HepG2 (cell line): ENCODE data around the gene ART1. TPM values are rescaled to one million over a fixed set of nuclear protein-coding genes. Genes with fewer than 3 reads are reported as not detected.

Source experiments
- ATAC-seq: fragments of 200-7000 bp; cut with Tn5 transposase; 3 replicates; pipeline ENCODE4 v1.9.1; 2020; ENCODE audit warnings: mild to moderate bottlenecking, moderate library complexity
- BruUV-seq: library from RNA; stranded (reverse); fragments of 400-500 nt; replicated peaks from 2 replicates; lab custom pipeline; 2021; lab: Mats Ljungman, UMichigan
- CTCF ChIA-PET: fragments of 300-600 bp; formaldehyde crosslinking; extraction: SDS; loops from one replicate; lab custom pipeline; 2021; ENCODE audit warnings: low total read pairs, inconsistent platforms, low intra/inter-chr PET ratio; lab: Yijun Ruan, JAX
- POLR2A ChIA-PET: fragments of 350-600 bp; sonication (Branson Sonifier 250); formaldehyde crosslinking; loops from one replicate; lab custom pipeline; 2020; ENCODE audit warnings: antibody characterized with exemption, inconsistent platforms; lab: Yijun Ruan, JAX
- DNase-seq: peaks from one replicate; pipeline ENCODE4 v3.0.0-alpha.2; 2015; ENCODE audit warnings: low spot score
- FAIRE-seq: peaks from 3 replicates; lab custom pipeline; 2011; peaks lifted over from hg19 to GRCh38; lab: Jason Lieb, UNC
- H2AFZ ChIP-seq: one replicate; pipeline ENCODE4 v1.6.1; 2011; ENCODE audit warnings: low read length, inconsistent platforms
- H3K27ac ChIP-seq: fragments of 300-600 bp; 3 replicates; pipeline ENCODE4 v1.8.0; 2011; ENCODE audit warnings: mixed run types, mild to moderate bottlenecking, mixed read lengths, low read length, inconsistent platforms; ENCODE audit not compliant: insufficient read depth; ENCODE audit errors: extremely low read length
- H3K27me3 ChIP-seq, 2 experiments: fragments of 200-600 bp in 1 of 2; 2 replicates in 1 of 2; 3 replicates in 1 of 2; pipeline versions ENCODE4 v1.6.0 to v1.8.0; 2011; ENCODE audit warnings: low read length in 2 of 2, mild to moderate bottlenecking in 2 of 2, moderate library complexity in 2 of 2, inconsistent platforms in 1 of 2; ENCODE audit not compliant: insufficient read depth in 2 of 2, control insufficient read depth in 1 of 2
- H3K36me3 ChIP-seq, 2 experiments: fragments of 200-600 bp in 1 of 2; replicated peaks in 1 of 2; 2 replicates in 1 of 2; 3 replicates in 1 of 2; pipeline versions ENCODE4 v1.5.1 to v1.8.0; 2011; ENCODE audit warnings: low read length in 2 of 2, inconsistent platforms in 1 of 2; ENCODE audit not compliant: insufficient read depth in 2 of 2, control insufficient read depth in 1 of 2
- H3K4me1 ChIP-seq: 2 replicates; pipeline ENCODE4 v1.5.1; 2012; ENCODE audit warnings: low read length, inconsistent platforms; ENCODE audit not compliant: insufficient read depth
- H3K4me2 ChIP-seq: 2 replicates; pipeline ENCODE4 v1.6.0; 2011; ENCODE audit warnings: low read depth, low read length, inconsistent platforms
- H3K4me3 ChIP-seq, 3 experiments: fragments of 200-600 bp in 1 of 3; sonication (generic), shearing (Covaris generic) in 1 of 3; replicated peaks in 1 of 3; 2 replicates each; pipeline ENCODE4 v1.5.1; 2011 to 2016; ENCODE audit warnings: low read length in 3 of 3, inconsistent platforms in 2 of 3, low read depth in 2 of 3, mild to moderate bottlenecking in 2 of 3, control low read depth in 1 of 3, mixed read lengths in 1 of 3; ENCODE audit not compliant: insufficient read depth in 1 of 3
- H3K79me2 ChIP-seq: one replicate; pipeline ENCODE4 v1.6.1; 2011; ENCODE audit warnings: low read length, inconsistent platforms; ENCODE audit not compliant: insufficient read depth
- H3K9ac ChIP-seq: 2 replicates; pipeline ENCODE4 v1.6.0; 2011; ENCODE audit warnings: mild to moderate bottlenecking, low read depth, low read length, inconsistent platforms; ENCODE audit not compliant: insufficient read depth
- H3K9me3 ChIP-seq: 2 replicates; pipeline ENCODE4 v1.5.1; 2012; ENCODE audit warnings: mild to moderate bottlenecking, low read length
- H4K20me1 ChIP-seq: 2 replicates; pipeline ENCODE4 v1.6.0; 2011; ENCODE audit warnings: inconsistent platforms, mild to moderate bottlenecking, low read length, moderate library complexity; ENCODE audit not compliant: insufficient read depth
- ATF7-NPFF ChIP-seq: sonication (generic); formaldehyde crosslinking; IDR thresholded peaks from 2 replicates; pipeline ENCODE4 v1.8.1; 2023; ENCODE audit warnings: mild to moderate bottlenecking, low read depth, missing genetic modification reagents, moderate library complexity
- CBX1 ChIP-seq: IDR thresholded peaks from one replicate; pipeline ENCODE4 v1.6.1; 2016; ENCODE audit warnings: antibody characterized with exemption, low read depth
- ETV5 ChIP-seq: IDR thresholded peaks from 2 replicates; pipeline ENCODE4 v1.6.1; 2018; ENCODE audit warnings: missing biosample characterization, missing genetic modification reagents, inconsistent platforms, borderline replicate concordance
- KDM6A ChIP-seq: IDR thresholded peaks from 2 replicates; pipeline ENCODE4 v1.6.1; 2016; ENCODE audit warnings: low read depth
- NCOR1 ChIP-seq: fragments of 200-600 bp; sonication (generic); IDR thresholded peaks from 2 replicates; pipeline ENCODE4 v1.7.0; 2017; ENCODE audit warnings: antibody characterized with exemption, low read length, borderline replicate concordance
- NKX3-1 ChIP-seq: sonication (generic); formaldehyde crosslinking; IDR thresholded peaks from 2 replicates; pipeline ENCODE4 v1.5.0; 2020; ENCODE audit warnings: missing genetic modification reagents
- NR3C1 ChIP-seq: sonication (generic); formaldehyde crosslinking; IDR thresholded peaks from 2 replicates; pipeline ENCODE4 v1.4.0; 2020; ENCODE audit warnings: missing genetic modification reagents
- RAD21 ChIP-seq: fragments of 450-650 bp; formaldehyde crosslinking; IDR thresholded peaks from 2 replicates; pipeline ENCODE4 v1.5.0; 2020; ENCODE audit warnings: mild to moderate bottlenecking
- RBM22 ChIP-seq: fragments of 200-400 bp; formaldehyde crosslinking; optimal IDR thresholded peaks from 2 replicates; pipeline ENCODE3; 2017; ENCODE audit warnings: mild to moderate bottlenecking, low read length, moderate library complexity
- SMAD3 ChIP-seq: sonication (generic); formaldehyde crosslinking; IDR thresholded peaks from 2 replicates; pipeline ENCODE4 v1.4.0; 2020; ENCODE audit warnings: missing genetic modification reagents
- U2AF2 ChIP-seq: fragments of 200-400 bp; formaldehyde crosslinking; IDR thresholded peaks from 2 replicates; pipeline ENCODE4 v1.6.1; 2017; ENCODE audit warnings: low read depth, mild to moderate bottlenecking, low read length
- ZNF543 ChIP-seq: sonication (generic); formaldehyde crosslinking; IDR thresholded peaks from 2 replicates; pipeline ENCODE4 v1.4.0; 2020; ENCODE audit warnings: mild to moderate bottlenecking, missing genetic modification reagents
- ZNF556 ChIP-seq: sonication (generic); formaldehyde crosslinking; IDR thresholded peaks from 2 replicates; pipeline ENCODE4 v1.4.0; 2020; ENCODE audit warnings: mild to moderate bottlenecking, missing genetic modification reagents, borderline replicate concordance
- ZNF572 ChIP-seq: sonication (generic); formaldehyde crosslinking; IDR thresholded peaks from 2 replicates; pipeline ENCODE4 v1.5.1; 2020; ENCODE audit warnings: mild to moderate bottlenecking, missing genetic modification reagents
- ZNF652 ChIP-seq: IDR thresholded peaks from 2 replicates; pipeline ENCODE4 v1.6.1; 2016; ENCODE audit warnings: low read depth, borderline replicate concordance
- ZNF674 ChIP-seq: sonication (generic); formaldehyde crosslinking; IDR thresholded peaks from 2 replicates; pipeline ENCODE4 v1.5.0; 2020; ENCODE audit warnings: low read depth, mild to moderate bottlenecking, missing genetic modification reagents
- ZNF720 ChIP-seq: sonication (generic); formaldehyde crosslinking; IDR thresholded peaks from 2 replicates; pipeline ENCODE4 v1.4.0; 2020; ENCODE audit warnings: missing genetic modification reagents
- ZNF777 ChIP-seq: sonication (generic); formaldehyde crosslinking; IDR thresholded peaks from 2 replicates; pipeline ENCODE4 v1.4.0; 2020; ENCODE audit warnings: missing genetic modification reagents
- WGBS: methylation state at CpG from one replicate; pipeline ENCODE4 v1.1.6; 2017; ENCODE audit warnings: low lambda C conversion rate; 5-methylcytosine and 5-hydroxymethylcytosine counted together
- in situ Hi-C: cut with HindIII; loops from 2 replicates; pipeline ENCODE4 v1.10.0; 2017; ENCODE audit warnings: low pct_unique_long_range_greater_than_20kb; ENCODE audit not compliant: extremely low pct_ligation_motif_present
- intact Hi-C: fragments of 100-400 bp; cut with micrococcal nuclease; formaldehyde crosslinking; loops from one replicate; pipeline ENCODE4 v1.10.0; 2022; ENCODE audit not compliant: unreplicated experiment
- polyA plus RNA-seq, 8 experiments: library from polyadenylated mRNA; depleted of rRNA in 3 of 8; stranded (reverse) in 7 of 8; unstranded in 1 of 8; fragments of >200 nt; fragmentation: Illumina TruSeq in 4 of 8; extraction: Trizol in 4 of 8; gene quantifications; 2 replicates each; pipeline versions ENCODE4 v1.2.1 to v1.2.3, GENCODE V29; 2011 to 2016; ENCODE audit warnings: low read depth in 4 of 8, missing spikeins in 1 of 8, mixed read lengths in 1 of 8; ENCODE audit not compliant: insufficient read depth in 1 of 8
- total RNA-seq, 5 experiments: library from RNA; depleted of rRNA; stranded (reverse); fragments of >200 nt; fragmentation: Illumina TruSeq; extraction: Trizol; gene quantifications; 2 replicates each; pipeline ENCODE4 v1.2.3, GENCODE V29; 2016; ENCODE audit warnings: low read depth in 1 of 5
- TF ChIP-seq, protein P1 (sequence below): sonication (generic); formaldehyde crosslinking; IDR thresholded peaks from 2 replicates; pipeline ENCODE4 v1.8.0; 2022; ENCODE audit warnings: missing genetic modification reagents, mild to moderate bottlenecking, moderate library complexity, borderline replicate concordance
- TF ChIP-seq, protein P2 (sequence below): sonication (generic); IDR thresholded peaks from 2 replicates; pipeline ENCODE4 v1.6.1; 2016; ENCODE audit warnings: low read depth, borderline replicate concordance

The ART1 gene
- total and polyA plus RNA-seq, 2 of the 13 experiments (the other 11 are each of a cell fraction or from before 2014, with no cell fraction given) = not detected

DNA sequence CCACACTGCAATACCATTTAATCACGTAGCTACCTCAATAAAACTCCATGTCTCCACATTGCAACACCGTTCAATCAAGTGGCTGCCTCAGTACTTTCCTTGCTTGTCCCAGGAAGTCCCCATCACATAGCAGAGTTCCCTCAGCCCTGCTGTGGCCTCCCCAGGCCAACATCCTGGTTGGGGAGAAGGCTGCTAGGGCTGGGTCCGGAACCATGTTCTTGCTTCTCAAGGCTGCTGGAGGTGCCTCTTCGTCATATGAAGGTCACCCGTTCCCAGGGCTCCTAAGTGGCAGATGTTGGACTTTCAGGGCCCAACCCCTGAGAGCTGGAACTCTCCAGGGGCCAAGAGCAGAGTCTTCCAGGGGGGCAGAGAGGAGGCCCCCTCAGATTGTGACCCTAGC lies 6.4 kb upstream of the ART1 start:
- Histone ChIP-seq H3K27ac (no peak overlapping the region), H3K79me2 (no peaks in the 10 kb centered on the region), H3K36me3 (no peaks in the 10 kb centered on the region), H2AFZ (no peak overlapping the region), H3K27me3 (peaks cover 4 to 31% of the 10 kb centered on the region in 2 experiments; a peak in 4 of 5 replicates), H4K20me1 (no peaks in the 10 kb centered on the region; the same call in 1 of the 2 replicates), H3K4me3 (no peak overlapping the region), H3K4me1 (peaks cover 12% of the 10 kb centered on the region), H3K9me3 (no peaks in the 10 kb centered on the region), H3K9ac (no peak overlapping the region), H3K4me2 (no peak overlapping the region)
- no TSS peak for BruUV-seq
- ChIA-PET CTCF (no interaction called here), POLR2A (no interaction called here)
- no peak for DNase-seq
- ATAC-seq = no peak
- in situ Hi-C loops (no loop called here), intact Hi-C loops (no loop called here)
- no peak for TF ChIP-seq U2AF2
- TF ChIP-seq ATF7-NPFF (CRISPR knock-in tag) = no peak
- no peak for TF ChIP-seq SMAD3 (CRISPR knock-in tag)
- no peak for TF ChIP-seq ZNF543 (CRISPR knock-in tag)
- no peak for TF ChIP-seq CBX1
- TF ChIP-seq ZNF556 (CRISPR knock-in tag) = no peak
- FAIRE-seq = no peak
- 39% methylated on average over 3 of the region's 5 CpGs for WGBS

DNA sequence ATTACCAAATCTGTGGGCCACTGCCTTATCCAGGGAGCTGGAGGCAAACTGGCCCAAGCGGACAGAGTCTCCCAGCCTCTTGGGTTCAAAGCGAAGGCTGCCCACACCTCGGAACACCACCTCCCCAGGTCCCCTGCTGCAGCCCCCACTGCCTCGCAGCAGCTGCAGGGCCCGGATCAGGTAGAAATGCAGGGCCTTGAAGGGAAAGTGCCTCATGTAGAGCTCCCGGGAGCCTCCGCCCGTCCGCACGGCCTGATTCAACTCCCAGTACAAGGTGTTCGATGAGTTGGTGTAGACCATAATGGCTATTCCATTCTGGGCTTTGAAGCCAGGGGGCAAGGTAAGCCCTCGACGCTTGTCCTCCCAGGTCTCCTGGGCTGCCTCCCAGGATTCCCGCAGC lies 5.1 kb upstream of the ART1 start:
- Histone ChIP-seq H3K4me3 (no peak overlapping the region), H3K9me3 (no peaks in the 10 kb centered on the region), H3K4me1 (peaks cover 13% of the 10 kb centered on the region), H2AFZ (no peak overlapping the region), H3K79me2 (no peaks in the 10 kb centered on the region), H3K4me2 (no peak overlapping the region), H3K36me3 (no peaks in the 10 kb centered on the region), H3K27me3 (peaks cover under 1 to 22% of the 10 kb centered on the region in 2 experiments; a peak in 3 of 5 replicates), H3K27ac (no peak overlapping the region), H4K20me1 (no peaks in the 10 kb centered on the region; the same call in 1 of the 2 replicates), H3K9ac (no peak overlapping the region)
- BruUV-seq = no TSS peak
- CTCF ChIA-PET = no interaction called here
- no peak for ATAC-seq
- intact Hi-C loops (no loop called here), in situ Hi-C loops (no loop called here)
- WGBS = 67% methylated on average over 14 of the region's 14 CpGs
- FAIRE-seq = no peak
- DNase-seq = no peak
- POLR2A ChIA-PET = no interaction called here
- TF ChIP-seq RAD21 = no peak
- no peak for TF ChIP-seq RBM22
- no peak for TF ChIP-seq ZNF652
- no peak for TF ChIP-seq KDM6A (CRISPR knock-in tag)
- TF ChIP-seq, protein P1, sequence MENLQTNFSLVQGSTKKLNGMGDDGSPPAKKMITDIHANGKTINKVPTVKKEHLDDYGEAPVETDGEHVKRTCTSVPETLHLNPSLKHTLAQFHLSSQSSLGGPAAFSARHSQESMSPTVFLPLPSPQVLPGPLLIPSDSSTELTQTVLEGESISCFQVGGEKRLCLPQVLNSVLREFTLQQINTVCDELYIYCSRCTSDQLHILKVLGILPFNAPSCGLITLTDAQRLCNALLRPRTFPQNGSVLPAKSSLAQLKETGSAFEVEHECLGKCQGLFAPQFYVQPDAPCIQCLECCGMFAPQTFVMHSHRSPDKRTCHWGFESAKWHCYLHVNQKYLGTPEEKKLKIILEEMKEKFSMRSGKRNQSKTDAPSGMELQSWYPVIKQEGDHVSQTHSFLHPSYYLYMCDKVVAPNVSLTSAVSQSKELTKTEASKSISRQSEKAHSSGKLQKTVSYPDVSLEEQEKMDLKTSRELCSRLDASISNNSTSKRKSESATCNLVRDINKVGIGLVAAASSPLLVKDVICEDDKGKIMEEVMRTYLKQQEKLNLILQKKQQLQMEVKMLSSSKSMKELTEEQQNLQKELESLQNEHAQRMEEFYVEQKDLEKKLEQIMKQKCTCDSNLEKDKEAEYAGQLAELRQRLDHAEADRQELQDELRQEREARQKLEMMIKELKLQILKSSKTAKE = no peak
- no peak for TF ChIP-seq ZNF674 (CRISPR knock-in tag)
- no peak for TF ChIP-seq ZNF720 (CRISPR knock-in tag)
- TF ChIP-seq, protein P2, sequence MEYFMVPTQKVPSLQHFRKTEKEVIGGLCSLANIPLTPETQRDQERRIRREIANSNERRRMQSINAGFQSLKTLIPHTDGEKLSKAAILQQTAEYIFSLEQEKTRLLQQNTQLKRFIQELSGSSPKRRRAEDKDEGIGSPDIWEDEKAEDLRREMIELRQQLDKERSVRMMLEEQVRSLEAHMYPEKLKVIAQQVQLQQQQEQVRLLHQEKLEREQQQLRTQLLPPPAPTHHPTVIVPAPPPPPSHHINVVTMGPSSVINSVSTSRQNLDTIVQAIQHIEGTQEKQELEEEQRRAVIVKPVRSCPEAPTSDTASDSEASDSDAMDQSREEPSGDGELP = no peak
- TF ChIP-seq ETV5 (CRISPR knock-in tag) = no peak
- no peak for TF ChIP-seq NKX3-1 (CRISPR knock-in tag)
- no peak for TF ChIP-seq ZNF572 (CRISPR knock-in tag)
- no peak for TF ChIP-seq NR3C1 (CRISPR knock-in tag)
- TF ChIP-seq NCOR1 = no peak
- no peak for TF ChIP-seq ZNF777 (CRISPR knock-in tag)
